HG02938 (cell line): ENCODE data around the gene ZNF511.
"Not testable (repeated sequence)": the region's sequence is repeated elsewhere in the genome, so short reads cannot be mapped to it uniquely, and the experiment has no call there.

Experiments used
- ATAC-seq: cut with Tn5 transposase; IDR thresholded peaks from one replicate; pipeline ENCODE4 v1.9.1; 2021; ENCODE audit warnings: mild to moderate bottlenecking, moderate library complexity; ENCODE audit not compliant: unreplicated experiment

Gene ZNF511

DNA sequence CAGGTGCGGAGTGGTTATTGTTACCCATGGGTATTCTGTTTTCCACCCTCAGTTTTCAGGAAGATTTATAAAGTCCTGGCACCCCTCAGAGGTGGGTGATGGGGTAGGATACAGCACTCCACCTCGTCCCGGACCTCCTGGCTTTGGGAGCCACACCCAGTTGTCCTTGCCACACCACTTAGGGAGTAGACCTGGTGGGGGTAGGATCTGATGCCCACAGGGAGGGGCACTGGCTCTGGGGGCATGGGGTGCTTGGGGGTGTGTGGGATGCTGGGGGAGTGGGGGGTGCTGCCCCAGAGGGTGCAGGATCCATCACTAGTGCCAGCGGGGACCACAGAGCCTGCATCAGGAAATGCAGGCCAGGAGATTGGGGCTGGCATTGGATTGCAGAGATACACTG, 4.5 kb downstream of the ZNF511 start:
- no peak for ATAC-seq

DNA sequence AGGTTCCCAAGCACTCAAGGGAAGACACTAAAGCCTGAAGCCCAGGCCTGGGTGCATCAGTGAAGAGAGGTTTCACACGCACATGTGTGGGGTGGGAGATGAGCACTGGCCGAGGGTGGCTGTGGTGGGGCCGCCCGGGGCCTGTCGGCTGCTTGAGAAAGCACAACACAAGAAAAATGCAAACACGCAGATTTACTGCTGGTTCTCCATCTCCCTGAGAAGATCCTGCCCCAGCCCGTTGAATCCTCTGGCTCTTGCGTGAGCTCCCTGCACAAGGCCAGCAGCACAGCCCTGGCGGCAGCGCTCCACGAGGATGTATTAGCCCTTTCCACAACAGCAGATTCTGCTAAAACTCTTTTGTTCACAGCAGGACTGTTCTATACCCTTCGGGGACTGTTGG, 6.2 kb downstream of the ZNF511 start:
- no peak for ATAC-seq

DNA sequence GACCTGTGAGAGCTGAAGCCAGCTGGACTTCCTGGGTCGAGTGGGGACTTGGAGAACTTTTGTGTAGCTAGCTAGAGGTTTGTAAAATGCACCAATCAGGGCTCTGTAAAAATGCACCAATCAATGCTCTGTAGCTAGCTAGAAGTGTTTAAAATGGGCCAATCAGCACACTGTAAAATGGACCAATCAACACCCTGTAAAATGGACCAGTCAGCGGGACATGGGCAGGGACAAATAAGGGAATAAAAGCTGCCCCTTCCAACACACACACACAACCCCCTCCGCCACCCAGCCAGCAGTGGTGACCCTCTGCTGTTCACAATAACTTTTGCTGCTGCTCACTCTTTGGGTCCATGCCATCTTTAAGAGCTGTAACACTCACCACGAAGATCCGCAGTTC, 7.1 kb downstream of the ZNF511 start:
- ATAC-seq = no peak

GRCh38 chr10:133316266-133316665, 7.6 kb downstream of the ZNF511 start:
- no peak for ATAC-seq

DNA sequence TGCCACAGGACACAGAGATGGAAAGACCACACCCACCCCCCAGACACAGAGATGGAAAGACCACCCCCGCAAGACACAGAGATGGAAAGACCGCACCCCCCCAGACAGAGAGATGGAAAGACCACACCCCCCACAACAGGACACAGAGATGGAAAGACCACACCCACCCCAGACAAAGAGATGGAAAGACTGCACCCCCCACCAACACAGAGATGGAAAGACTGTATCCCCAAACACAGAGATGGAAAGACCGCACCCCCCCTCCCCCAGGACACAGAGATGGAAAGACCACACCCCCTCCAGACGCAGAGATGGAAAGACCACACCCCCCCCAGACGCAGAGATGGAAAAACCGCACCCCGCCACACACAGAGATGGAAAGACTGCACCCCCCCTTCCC, 8.0 kb downstream of the ZNF511 start:
- ATAC-seq = no peak

DNA sequence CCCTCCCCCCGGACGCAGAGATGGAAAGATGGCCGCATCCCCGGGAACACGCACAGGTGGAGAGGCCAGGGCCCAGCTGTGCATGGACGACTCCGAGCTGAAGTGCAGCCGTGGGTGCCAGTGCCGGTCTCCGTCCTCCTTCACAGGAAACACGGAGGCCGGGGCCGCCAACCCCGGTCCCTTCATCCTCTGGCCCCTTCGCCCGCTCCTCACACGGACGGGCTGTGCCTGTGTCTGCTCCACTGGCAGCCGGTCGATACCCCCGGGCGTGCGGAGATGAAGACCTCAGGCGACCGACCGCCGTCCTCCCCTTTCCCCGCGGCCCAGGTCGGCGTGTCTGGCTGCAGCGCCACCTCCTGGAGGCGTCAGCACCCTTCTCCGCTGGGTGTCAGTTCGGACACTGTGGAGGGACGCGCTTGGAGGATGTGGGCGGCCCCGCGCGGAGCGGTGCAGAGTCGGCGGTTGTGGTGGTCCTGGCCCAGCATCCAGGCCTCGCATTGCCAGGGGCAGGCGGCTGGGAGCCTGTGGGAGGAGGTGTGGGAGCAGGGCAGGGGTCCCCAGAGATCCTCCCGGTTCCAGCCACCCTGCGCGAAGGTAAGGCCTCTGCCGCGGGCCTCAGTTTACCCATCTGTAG, 9.9 kb downstream of the ZNF511 start:
- peak; percentile 82 for ATAC-seq

DNA sequence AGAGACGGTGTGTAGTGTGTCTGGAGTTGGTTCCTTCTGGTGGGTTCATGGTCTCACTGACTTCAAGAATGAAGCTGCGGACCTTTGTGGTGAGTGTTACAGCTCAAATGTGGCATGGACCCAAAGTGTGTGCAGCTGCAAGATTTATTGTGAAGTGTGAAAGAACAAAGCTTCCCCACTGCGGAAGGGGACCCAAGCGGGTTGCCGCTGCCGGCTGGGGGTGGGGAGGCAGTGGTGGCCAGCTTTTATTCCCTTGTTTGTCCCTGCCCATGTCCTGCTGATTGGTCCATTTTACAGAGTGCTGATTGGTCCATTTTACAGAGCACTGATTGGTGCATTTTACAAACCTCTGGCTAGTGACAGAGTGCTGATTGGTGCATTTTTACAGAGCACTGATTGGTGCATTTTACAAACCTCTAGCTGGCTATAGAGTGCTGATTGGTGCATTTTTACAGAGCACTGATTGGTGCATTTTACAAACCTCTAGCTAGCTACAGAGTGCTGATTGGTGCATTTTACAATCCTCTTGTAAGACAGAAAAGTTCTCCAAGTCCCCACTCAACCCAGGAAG, 12.2 kb downstream of the ZNF511 start:
- not testable (repeated sequence) for ATAC-seq

DNA sequence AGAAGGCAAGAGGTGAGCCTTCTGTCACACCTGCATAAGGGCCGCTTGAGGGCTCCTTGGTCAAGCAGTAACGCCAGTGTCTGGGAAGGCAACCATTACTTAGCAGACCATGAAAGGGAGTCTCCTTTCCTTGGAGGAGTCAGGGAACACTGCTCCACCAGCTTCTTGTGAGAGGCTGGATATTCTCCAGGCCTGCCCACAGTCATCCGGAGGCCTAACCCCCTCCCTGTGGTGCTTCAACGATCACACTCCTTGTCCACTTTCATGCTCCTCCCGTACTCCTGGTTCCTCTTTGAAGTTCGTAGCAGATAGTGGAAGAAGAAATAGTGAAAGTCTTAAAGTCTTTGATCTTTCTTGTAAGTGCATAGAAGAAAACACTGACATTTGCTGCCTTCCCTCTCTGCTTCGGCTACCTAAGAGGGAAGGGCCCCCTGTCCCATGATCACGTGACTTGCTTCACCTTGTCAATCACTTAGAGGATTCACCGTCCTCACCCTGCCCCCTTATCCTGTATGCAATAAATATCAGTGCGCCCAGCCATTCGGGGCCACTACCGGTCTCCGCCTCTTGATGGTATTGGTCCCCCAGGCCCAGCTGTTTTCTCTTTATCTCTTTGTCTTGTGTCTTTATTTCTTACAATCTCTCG, 13.5 kb downstream of the ZNF511 start:
- ATAC-seq = not testable (repeated sequence)

- ATAC-seq = no peak
Measured at GRCh38 chr10:133324198-133324792, 15.6 kb downstream of the ZNF511 start.

GRCh38 chr10:133324857-133325260, 16.1 kb downstream of the ZNF511 start:
- no peak for ATAC-seq

- ATAC-seq = no peak
Measured at GRCh38 chr10:133325440-133326222, 16.9 kb downstream of the ZNF511 start.

DNA sequence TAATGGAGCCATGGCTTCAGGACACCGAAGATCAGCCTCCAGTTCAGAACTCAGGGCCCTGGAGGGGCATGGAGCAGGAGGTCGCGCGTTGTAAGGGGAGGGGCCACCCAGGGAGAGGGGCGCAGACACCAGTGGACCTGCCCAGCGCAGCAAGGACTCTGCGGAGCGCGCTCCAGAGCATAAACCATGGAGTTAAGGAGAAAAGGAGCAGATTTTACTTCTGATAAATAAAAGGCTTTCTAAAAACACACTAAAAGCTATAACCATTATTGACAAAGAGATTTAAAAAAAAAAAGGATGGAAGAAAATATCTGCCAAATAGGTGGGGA, 17.5 kb downstream of the ZNF511 start:
- ATAC-seq = no peak

GRCh38 chr10:133326745-133327650, 18.3 kb downstream of the ZNF511 start:
- no peak for ATAC-seq

DNA sequence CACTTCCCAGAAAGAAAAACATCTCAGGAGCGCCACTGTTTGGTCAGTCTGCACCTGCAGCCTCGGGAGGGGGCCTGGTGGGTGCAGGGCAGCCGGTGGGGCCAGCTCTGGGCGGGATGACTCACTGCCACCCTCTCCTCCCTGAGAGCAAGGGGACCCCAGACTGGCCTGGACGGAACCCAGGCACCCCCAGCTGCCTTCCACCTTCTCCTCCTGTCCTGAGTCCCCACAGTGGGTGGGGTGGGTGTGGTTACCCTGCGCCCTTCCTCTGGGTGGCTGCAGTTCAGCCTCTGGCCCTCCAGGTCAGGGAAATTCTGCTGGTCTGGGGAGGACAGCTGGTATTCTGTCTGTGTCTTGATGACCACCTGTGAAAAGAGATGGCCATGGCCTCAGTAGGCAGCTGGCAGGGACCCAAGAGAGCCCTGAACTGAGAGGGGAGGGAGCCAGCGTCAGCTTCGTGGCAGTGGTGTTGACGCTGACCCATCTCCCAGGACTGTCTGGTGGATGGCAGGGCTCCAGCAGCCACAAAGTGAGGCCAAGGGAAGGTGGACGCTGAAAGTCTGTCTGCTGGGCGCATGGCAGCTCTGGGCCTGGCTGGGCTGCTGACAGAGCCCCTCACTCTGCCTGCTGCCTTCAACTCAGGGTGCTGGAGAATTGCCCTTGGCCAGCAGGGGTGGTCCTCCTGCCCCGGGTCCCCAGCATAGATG, 19.1 kb downstream of the ZNF511 start:
- ATAC-seq = no peak

GRCh38 chr10:133328358-133329343, 19.9 kb downstream of the ZNF511 start:
- ATAC-seq = no peak

GRCh38 chr10:133329491-133330202, 20.9 kb downstream of the ZNF511 start:
- ATAC-seq = peak; percentile 73

DNA sequence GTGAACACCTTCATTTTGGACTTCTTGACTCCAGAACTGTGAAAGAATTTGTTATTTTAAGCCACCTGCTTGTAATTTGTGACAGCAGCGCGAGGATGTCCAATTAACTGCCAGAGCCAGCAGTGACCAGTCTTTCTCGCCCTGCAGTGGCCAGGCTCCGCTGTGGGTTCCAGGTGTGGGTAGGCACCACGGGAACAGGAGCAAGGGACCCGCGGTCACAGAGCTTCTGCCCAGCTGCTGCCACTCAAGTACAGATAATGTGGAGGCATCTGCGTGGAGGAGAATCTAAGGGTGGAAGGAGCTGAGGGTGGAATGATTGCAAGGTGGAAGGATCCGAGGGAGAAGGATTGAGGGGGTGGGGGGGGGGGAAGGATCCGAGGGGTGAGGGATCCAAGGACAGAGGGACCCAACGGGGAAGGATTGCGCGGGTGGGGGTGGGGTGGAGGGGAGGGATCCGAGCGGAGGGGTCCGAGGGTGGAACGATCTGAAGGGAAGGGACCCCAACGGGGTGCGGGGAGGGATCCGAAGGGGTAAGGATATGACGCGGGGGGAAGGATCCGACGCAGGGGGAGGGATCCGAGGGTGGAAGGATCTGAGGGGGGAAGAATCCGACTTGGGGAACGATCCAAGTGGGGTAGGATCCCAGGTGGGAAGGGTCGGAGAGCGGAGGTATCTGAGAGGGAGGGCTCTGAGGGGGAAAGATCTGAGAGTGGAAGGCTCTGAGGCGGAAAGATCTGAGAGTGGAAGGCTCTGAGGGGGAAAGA, 24.4 kb downstream of the ZNF511 start:
- no peak for ATAC-seq
